ENCODE results near the gene NAV2.

DNA sequence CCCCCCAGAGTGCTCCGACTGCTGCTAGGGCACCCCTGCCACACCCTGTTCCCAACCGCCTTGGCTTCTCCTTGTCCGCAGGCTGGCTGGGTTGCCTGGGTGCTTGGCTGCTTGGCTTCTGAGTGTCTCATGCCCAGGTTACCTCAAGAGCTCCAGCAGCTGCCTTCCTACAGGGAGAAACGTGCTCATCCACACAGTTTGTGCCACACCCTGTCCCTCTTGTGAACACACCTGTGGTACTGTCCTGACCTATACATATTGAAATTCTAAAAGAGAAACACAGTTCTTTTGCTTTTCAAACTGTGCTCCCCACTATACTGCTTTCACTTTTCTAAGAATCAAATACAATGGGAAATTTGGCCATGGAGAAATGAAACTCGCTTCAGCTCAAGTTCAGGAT, 256.2 kb downstream of the NAV2 start:
- no peak for TF ChIP-seq EZH2 (IDR thresholded peaks at IDR 0.05; ENCODE audit: low read depth)
- TF ChIP-seq CTCF (conservative IDR thresholded peaks at IDR 0.05) = no peak

All from PC-9 (cell line).